Tongue (tissue), 2 donors: ENCODE data around the gene ENAH. TPM values are rescaled to one million over a fixed set of nuclear protein-coding genes. Genes with fewer than 3 reads are reported as not detected.
A peak's percentile ranks its signal among the peaks of the same experiment; 100 is the strongest.
"Not testable (repeated sequence)": the region's sequence is repeated elsewhere in the genome, so short reads cannot be mapped to it uniquely, and the experiment has no call there.

ENCODE experiments used
- DNase-seq: peaks from one replicate; pipeline ENCODE4 v3.0.0-alpha.2; 2015
- total RNA-seq: library from RNA; depleted of rRNA; stranded (reverse); fragments of >200 nt; gene quantifications from one replicate; pipeline ENCODE4 v1.2.3, GENCODE V29; 2014

The ENAH gene
- 107 TPM for total RNA-seq

DNA sequence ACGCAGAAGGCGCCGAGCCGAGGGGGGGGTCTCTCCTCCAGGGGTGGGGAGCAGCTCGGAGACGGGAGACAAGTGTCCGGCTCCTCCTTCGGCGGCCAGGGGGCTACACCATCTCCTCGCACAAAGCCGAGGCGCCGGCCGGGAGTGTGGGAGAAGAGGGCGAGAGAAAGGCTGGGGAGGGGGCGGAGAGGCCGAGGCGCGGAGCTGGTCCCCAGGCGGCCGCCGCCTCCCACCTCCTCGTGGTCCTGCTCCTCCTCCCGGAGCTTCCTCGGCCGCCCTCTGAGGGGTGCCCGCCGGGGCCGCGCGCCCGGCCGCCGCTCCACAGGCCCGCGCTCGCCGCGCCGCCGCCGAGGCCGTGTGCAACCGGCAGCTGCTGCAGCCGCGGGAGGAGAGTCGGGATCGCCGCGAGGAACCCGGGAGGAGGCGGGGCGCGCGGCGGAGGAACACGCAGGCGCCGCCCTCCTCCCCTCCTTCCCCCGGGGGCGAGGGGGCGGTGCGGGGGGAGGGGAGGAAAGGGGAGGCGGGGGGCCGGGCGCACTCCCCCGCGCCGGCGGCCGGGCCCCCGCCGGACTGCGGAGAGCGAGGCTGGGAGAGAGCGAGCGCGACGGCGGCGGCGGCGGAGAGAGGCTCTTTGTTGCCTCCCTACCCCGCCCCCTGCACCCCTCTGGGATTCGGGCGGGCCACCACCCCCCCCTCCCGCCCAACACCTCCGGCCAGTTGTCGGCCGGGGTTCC, at the start of gene ENAH:
Gene ENAH (minus strand): TSS at position 395 of the 734 bp plus-strand sequence. CDS start 433 bp downstream, outside the sequence.
- peak; percentile 95 for DNase-seq

DNA sequence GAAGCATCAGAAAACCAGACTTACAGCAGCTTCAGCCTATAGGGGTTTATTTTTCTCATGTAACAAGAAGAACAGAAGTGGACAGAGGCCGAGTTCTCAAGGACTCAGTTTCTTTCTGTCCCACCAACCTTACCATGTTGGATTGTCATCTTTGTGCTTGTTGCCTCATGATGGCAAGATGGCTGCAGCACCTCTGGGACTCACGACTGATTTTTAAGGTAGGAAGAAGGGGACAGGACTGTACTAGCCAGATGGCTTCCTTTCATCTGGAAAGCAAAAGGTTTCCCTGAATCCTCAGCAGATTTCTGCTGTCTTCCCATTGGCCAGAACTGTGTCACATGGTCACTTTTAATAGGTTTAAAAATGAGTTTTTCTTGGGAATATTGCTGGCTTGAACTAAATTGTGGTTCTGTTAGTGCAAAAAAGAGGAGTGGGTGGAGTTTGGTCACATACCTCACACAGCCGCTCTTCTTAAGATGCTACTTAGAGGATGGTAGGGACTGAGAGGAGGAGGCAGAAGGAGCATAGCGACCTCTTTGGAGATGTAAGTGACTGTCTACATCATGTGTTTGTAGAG, 48.1 kb upstream of the ENAH start:
- DNase-seq = no peak

DNA sequence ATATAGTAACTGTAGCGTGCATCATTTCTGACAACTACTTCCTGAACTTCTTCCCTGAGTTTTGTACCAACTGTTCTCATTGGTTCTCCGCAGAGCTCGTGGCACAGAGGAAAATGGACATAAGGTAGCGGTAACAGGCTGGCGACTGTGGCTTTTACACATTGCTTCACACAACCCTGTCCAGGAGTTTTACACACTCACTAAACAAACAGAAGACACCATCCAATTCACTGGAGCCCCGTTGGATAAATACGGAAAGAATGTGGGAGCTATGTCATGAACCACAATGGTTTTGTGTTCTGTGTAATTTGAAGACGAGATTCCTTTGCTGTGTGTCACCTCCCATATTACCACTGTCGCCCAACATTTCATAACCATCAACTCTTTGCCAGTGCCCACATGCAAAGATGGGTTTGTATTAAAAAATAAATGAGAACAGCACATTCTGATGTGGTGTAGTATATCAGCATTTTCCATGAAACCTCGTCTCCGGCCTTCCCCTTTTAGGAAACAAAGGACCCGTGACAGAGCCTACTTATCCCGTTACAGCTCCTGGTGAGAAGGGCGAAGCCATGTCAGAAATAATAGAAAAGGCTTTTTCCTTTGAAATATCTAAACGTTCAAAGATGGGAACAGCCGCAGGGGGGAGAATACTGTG, 47.4 kb upstream of the ENAH start:
- peak; percentile 77 for DNase-seq

DNA sequence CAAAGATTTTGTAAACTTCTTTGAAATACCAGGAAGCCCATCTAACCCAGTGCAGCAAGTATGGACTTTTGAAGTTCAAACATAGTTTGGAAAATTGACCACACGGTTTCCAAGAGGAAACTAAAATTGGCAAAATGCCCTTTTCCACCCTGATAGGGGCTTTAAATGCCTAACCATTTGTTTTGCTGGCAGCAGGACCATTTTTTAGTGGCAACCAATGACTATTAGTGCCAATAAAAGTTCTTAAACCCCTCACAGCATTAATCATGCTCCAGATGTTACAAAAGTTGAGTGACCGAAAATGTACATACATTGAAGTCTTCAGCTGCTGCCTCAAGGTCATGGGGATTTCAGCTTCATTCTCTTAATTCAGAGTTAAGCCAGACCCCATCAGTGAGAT, 46.4 kb upstream of the ENAH start:
- DNase-seq = peak; percentile 90

DNA sequence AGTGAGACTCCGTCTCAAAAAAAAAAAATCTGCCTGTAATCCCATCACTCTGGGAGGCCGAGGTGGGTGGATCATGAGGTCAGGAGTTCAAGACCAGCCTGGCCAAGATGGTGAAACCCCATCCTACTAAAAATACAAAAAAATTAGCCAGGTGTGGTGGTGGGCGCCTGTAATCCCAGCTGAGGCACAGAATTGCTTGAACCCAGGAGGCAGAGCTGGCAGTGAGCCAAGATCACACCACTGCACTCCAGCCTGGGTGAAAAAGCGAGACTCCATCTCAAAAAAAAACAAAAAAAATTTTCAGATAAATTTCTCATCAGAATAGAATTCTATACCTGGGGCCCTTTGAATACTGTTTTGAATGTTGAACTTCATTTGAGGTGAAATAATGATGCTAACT, 45.3 kb upstream of the ENAH start:
- DNase-seq = not testable (repeated sequence)

DNA sequence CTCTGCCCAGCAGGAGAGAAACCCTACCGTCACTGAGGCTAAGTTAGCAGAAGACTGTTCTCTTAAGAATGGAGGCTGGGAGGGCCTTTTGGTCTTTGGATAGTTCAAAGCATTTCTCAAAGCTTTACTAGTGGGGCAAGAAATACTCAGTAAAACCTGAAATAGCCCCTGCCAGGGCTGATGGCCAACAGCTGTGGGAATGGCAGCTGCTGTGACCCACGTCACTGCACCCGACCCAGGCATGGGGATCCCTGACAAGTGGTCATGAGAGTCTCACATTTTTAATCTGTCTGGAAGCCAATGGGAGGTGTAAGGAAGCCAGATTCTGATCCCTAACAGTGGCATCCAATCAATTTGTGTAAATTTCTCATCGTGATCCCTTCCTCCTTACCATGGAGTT, 44.5 kb upstream of the ENAH start:
- DNase-seq = peak; percentile 93

DNA sequence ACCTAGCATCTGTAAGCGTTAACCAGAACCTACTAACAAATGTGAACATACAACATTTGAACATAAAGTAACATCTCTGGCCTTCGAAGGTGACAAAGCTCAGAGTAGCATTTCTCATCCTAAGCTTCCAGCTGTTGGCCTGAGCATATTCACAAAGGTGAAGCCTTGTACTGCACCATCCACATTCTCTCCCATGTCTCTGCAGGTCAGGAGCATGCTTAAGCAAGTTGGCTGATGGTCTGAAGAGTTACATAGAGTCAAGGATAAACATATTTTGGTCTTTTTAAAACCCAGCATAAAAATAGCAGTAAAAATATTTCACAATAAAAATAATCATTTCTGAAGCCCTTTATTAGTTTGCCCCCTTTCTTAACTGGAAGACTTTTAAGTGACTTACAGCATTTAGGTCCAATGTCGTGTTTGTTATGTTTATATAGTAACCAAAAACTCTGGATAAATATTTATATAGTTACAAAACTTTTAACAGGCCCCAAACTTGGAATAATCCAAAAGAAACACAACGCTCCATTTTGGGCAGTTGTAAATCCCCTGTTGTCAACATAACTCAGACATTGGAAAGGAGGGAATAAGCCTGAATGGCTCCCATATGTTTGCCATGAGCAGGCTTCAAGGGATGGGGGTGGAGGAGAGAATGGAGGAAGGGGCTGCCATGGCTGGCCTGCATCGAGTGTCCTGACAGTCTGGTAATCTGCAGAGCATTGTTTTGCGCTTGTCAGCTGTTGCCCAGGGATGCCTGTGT, 42.8 kb upstream of the ENAH start:
- peak; percentile 80 for DNase-seq

DNA sequence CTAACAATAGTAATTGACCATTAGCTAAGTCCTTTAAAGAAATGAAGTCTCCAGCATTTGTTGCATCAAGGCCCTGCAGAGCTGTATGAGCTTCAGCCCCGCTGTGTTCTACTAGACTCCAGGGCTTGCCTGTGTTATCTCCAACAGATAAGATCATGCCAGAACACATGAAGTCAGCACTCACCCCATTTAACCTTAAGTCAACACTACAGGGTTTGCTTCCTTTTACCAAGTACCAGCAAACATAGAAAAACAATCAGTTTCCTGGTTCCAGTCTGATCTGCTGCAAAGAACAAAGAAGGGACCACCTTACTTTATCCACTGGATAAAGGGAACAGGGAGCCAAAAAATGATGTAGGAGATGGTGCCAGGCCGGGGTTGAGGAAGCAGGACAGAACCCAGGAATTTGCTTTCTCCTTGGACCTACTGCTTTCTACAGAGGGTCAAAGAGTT, 41.3 kb upstream of the ENAH start:
- DNase-seq = no peak

DNA sequence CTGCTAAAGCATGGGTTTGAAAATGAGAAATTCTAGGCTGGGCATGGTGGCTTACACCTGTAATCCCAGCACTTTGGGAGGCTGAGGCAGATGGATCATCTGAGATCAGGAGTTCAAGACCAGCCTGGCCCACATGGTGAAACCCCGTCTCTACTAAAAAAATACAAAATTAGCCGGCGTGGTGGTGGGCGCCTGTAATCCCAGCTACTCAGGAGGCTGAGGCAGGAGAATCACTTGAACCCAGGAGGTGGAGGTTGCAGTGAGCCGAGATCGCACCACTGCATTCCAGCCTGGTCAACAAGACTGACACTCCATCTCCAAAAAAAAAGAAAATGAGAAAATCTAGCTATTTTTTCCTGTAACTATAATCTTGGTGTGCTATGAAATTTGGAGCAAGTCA, 40.8 kb upstream of the ENAH start:
- DNase-seq = not testable (repeated sequence)

DNA sequence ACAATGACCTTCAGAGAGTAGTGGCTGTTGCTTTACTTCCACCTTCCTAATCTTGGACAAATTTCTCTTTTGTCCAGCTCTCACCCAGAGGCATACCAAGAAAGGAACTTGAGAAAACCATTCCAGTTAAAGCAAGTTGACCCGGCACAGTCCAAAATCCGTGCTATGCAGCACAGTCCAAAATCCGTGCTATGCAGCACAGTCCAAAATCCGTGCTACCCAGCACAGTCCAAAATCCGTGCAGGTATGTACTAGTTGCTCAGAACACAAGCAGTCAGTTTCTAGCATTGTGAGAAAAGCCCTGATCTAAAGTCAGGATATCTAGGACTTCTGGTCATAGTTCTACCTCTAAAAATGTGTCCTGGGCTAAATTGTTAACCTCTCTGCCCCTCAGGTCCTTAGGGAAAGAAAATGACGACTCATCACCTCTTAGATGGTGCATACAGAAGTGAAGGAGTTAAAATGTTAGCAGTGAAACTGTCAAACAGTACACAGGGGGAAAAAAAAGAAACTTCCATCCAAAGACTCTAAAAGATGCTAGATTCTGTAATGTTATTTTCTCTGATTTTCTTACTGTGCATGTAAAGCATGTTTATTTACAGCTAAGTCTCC, 40.3 kb upstream of the ENAH start:
- no peak for DNase-seq

DNA sequence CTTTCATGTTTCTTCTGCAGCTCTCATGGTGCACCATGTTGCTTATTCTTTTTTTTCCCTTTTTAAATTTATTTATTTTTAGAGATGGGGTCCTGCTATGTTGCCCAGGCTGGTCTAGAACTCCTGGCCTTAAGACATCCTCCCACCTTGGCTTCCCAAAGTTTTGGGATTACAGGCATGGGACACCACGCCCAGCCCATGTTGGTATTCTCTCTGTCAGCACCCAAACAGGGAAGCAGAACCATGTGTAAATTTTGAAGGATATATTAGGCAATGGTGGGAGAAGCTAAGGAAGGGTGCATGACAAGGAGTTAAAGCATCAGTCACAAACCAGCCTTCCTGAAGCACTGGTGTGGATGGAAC, 39.6 kb upstream of the ENAH start:
- DNase-seq = no peak

DNA sequence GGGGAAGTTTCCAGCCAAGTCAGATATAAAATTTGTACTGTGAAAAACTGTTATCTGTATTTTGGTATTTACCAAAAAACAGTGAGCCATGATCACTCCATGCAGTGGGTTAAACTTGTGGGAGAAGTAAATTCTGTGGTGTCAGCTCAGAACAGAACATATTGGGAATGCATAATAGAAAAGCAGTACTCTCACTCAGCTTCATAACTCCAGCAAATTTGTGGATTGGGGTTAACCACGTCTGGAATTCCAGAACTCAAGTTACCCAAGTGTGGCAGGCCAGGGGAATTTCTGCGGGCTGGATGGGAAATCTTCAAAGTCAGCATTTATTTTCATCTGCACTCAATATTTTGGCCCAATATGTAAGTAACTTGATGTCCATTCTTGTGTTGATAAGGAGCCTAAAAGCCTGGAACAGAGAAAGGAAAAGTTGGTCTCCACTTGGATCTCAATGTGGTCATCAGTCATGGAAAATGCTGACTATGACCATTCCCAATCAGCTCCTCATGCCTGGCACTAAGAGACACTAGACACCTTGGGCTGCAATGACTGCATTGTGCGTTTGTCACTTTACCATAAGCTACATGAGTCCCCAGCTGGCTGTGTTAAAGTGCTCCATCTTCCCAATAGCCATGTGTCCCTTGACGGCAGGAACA, 39.1 kb upstream of the ENAH start:
- DNase-seq = no peak

DNA sequence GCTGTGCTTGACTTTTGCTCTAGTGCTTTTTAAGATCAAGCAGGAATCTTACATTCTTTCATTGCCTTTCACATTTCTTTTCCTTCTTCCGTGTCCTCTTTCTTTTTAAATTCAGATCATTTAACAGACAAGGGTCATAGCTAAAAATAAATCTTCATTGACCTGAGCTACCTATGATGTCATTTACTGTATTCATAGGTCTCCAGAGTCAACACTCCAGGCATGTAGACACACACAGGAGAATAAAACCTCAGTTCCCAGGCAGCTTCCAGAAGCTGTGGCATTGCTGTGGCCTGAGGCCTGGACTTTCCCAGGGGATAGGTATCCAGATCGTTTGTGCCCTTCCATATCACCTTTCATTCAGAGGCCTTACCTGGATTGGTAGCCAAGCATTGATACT, 38.5 kb upstream of the ENAH start:
- DNase-seq = no peak

DNA sequence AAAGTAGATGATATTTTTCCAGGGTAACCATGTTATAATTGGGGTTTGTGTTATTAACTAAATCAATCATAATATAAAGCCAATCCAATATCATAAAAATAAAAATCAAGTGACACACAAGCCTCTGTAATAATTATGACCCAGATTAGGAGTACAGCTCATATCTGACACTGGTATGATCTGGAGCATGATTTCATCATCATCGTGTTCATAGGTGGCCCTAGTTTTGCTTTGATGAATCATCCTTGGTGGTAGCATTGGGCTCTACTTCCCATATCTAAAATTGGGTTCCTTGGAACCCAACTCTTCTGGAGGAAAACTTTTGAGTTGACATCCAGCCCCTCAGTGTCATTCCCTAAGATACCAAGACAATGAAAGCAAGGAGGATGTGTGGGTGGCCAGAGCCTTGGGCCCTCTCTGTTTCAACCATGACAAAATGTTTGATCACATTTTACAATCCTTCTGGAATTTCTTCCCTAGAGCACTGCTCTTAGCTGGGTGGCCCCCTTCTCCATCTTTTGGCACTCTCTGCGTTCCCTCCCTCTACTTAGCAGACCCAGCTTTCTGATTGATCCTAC, 37.0 kb upstream of the ENAH start:
- DNase-seq = no peak

DNA sequence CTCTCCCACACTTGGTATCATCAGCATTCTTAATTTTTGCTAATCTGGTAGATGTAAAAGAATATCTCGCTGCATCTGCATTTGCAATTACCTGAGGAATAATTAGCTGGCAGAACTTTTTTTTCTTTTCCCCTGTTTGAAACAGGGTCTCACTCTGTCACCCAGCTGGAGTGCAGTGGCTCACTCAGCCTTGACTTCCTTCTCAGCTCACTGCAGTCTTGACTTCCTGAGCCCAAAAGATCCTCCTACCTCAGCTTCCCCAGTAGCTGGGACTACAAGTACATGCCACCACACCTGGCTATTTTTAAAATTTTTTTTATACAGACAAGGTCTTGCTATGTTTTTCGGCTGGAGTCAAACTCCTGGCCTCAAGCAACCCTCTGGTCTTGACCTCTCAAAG, 35.4 kb upstream of the ENAH start:
- DNase-seq = no peak

DNA sequence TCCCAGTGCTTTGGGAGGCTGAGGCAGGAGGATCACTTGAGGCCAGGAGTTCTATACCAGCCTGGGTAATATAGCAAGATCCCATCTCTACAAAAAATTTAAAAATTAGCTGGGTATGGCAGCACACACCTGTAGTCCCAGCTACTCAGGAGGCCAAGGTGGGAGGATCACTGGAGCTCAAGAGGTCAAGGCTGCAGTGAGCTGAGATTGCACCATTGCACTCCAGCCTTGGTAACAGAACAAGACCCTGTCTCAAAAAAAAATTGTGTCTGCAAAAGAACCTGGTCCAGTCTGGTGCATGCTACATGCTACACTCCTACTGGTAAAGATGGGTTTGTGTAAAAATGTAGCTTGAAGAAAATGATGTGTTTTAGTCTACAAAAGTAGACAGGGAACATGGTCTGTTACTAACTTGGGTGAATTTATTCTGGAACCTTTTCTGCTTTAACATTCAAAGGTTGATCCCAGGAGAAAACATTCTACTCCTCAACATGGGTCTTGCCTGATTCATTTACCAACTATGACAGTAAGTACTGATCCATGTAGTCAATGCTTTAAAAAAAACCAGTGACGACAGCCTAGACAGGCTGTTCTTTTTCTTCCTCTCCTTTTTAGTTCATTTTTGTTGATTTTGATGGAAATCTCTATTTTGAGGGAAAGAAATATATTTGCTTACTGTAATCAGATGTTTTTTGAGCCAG, 32.7 kb upstream of the ENAH start:
- no peak for DNase-seq

DNA sequence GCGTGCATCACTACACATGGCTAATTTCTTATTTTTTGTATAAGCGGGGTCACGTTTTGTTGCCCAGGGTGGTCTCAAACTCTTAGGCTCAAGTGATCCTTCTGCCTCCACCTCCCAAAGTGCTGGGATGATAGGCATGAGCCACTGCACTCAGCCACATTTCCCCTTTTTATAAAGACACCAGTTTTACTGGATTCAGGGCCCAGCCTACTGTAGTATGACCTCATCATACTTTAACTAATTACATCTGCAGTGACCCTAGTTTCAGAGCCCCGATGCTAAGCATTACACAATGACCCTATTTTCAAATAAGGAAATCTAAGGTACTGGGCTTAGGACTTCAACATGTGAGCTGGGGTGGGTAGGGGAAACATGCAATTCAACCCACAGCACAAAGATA, 31.8 kb upstream of the ENAH start:
- DNase-seq = no peak

DNA sequence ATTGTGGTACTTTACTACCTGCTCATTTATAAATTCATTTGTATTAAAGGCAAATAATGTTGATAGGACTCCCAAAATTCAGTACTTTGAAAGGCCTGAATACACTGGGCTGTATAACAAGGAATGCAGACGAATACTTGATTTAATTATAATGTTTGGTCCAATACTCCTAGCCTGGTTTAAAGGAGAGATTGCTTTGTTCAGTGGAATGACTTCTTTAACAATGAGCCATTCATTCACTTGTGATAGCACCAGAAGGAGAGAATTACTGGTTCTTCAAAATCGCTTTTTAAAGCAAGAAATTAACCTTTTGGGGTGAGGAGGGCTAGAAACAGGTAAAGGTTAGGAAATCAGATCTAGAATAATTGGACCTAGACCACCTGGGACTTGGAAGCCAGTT, 28.3 kb upstream of the ENAH start:
- DNase-seq = no peak

DNA sequence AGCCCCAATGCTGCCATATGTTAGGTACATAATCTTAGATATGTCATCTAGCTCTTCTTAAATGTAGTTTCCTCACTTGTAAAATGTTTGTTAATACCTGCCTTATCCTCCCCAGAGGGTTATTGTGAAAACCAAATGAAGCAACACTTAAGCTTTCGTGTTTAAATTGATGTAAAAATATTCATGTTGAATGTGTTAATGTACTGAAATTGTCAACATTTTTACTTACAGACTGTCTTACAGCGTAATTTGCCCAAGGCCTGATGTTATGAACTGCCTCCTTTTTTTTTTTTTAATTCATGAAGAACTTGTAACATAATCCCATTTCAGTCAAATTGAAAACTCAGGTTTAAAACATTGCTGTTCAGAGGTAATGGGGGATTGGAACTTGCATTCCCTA, 25.6 kb upstream of the ENAH start:
- DNase-seq = no peak

DNA sequence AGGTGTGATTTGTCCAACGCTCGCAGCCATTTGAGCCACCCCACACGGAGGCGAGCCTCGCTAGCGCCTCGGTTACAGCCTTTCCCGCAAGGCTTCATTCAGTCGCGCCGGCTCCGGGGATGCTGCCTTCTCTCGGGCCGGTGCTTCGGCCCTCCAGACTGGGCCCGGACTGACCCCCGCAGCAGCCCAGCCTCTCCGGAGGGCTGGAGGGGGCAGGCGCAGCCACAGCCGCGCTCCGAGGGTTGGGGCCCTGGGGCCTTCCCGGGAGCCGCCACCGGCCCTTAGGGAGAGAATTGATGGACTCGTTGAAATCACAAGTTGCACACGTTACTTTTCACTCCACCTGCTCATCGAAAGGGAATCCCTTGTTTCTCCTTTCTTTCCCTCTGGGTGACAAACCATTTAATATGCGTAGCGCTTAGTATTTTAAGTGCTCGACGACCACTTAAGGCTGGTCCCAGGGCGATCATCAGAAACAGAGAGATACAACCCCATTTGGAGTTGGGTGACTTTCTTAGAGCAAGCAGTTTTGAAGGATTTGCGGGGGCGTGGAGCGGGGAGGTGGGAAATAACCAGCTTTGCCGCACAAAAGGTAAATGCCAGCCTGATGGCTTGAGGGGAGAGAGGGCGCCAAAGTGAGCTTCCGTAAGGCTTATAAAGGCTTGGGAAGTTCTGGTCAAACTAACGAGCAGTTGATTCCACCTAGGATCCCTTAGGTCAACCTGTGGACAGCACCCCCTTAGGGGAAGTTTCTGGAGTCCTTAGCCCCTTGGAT, 24.6 kb upstream of the ENAH start:
- peak; percentile 24 for DNase-seq
